GM12878 (cell line): Measurements from ENCODE around the gene THUMPD2. TPM values are rescaled to one million over a fixed set of nuclear protein-coding genes. Genes with fewer than 3 reads are reported as not detected.

ENCODE experiments used
- ATAC-seq: fragments of 200-7000 bp; cut with Tn5 transposase; 3 replicates; pipeline ENCODE4 v1.9.1; 2020; ENCODE audit warnings: mild to moderate bottlenecking, moderate library complexity
- BruUV-seq: library from RNA; stranded (reverse); fragments of 400-500 nt; replicated peaks from 2 replicates; lab custom pipeline; 2021; lab: Mats Ljungman, UMichigan
- CTCF ChIA-PET: fragments of 300-600 bp; sonication (Branson Sonifier 250); formaldehyde crosslinking; extraction: SDS; loops from one replicate; lab custom pipeline; 2021; ENCODE audit warnings: inconsistent platforms; lab: Yijun Ruan, JAX
- POLR2A ChIA-PET: fragments of 350-600 bp; formaldehyde crosslinking; extraction: SDS; loops from one replicate; lab custom pipeline; 2021; ENCODE audit warnings: inconsistent platforms; lab: Charles Lee
- RAD21 ChIA-PET: fragments of 300-600 bp; sonication (Branson Sonifier 250); formaldehyde crosslinking; loops from one replicate; lab custom pipeline; 2023; ENCODE audit warnings: antibody characterized with exemption; ENCODE audit not compliant: unreplicated experiment; lab: Charles Lee
- SMC1A ChIA-PET: fragments of 300-600 bp; sonication (Branson Sonifier 250); formaldehyde crosslinking; loops from one replicate; lab custom pipeline; 2023; ENCODE audit not compliant: unreplicated experiment, uncharacterized antibody; lab: Charles Lee
- DNase-seq: peaks from one replicate; pipeline ENCODE4 v3.0.0-alpha.2; 2011; ENCODE audit warnings: low read depth, low spot score
- FAIRE-seq: peaks from 3 replicates; lab custom pipeline; 2011; peaks lifted over from hg19 to GRCh38; lab: Jason Lieb, UNC
- H2AFZ ChIP-seq: 2 replicates; pipeline ENCODE4 v1.6.0; 2011; ENCODE audit warnings: low read depth, low read length, control low read depth; ENCODE audit not compliant: control insufficient read depth
- H3K27ac ChIP-seq: 2 replicates; pipeline ENCODE4 v1.5.1; 2011; ENCODE audit warnings: control low read depth; ENCODE audit not compliant: control insufficient read depth, insufficient read depth
- H3K27me3 ChIP-seq, 2 experiments: replicated peaks in 1 of 2; 2 replicates each; pipeline versions ENCODE4 v1.6.0 to v1.6.1; 2011; ENCODE audit warnings: low read length in 1 of 2; ENCODE audit not compliant: control insufficient read depth in 2 of 2, insufficient read depth in 2 of 2
- H3K36me3 ChIP-seq, 2 experiments: 2 replicates each; pipeline ENCODE4 v1.5.1; 2011; ENCODE audit warnings: low read length in 1 of 2; ENCODE audit not compliant: control insufficient read depth in 2 of 2, insufficient read depth in 2 of 2
- H3K4me1 ChIP-seq: 2 replicates; pipeline ENCODE4 v1.6.1; 2011; ENCODE audit warnings: mild to moderate bottlenecking, low read length, moderate library complexity, mixed read lengths; ENCODE audit not compliant: control insufficient read depth, insufficient read depth
- H3K4me2 ChIP-seq: 2 replicates; pipeline ENCODE4 v1.6.0; 2011; ENCODE audit warnings: control low read depth; ENCODE audit not compliant: control insufficient read depth, insufficient read depth
- H3K4me3 ChIP-seq: fragments of 200-600 bp; sonication (generic); 2 replicates; pipeline ENCODE4 v1.5.1; 2016
- H3K79me2 ChIP-seq: 2 replicates; pipeline ENCODE4 v1.6.0; 2011; ENCODE audit warnings: low read length; ENCODE audit not compliant: control insufficient read depth, insufficient read depth
- H3K9ac ChIP-seq: 2 replicates; pipeline ENCODE4 v1.8.0; 2011; ENCODE audit warnings: low read length, control low read depth, mixed read lengths; ENCODE audit not compliant: control insufficient read depth, insufficient read depth
- H3K9me3 ChIP-seq: replicated peaks from 3 replicates; pipeline ENCODE4 v1.5.1; 2011; ENCODE audit warnings: mild to moderate bottlenecking, low read length; ENCODE audit not compliant: control insufficient read depth, insufficient read depth
- H4K20me1 ChIP-seq: 2 replicates; pipeline ENCODE4 v1.6.0; 2011; ENCODE audit not compliant: control insufficient read depth, insufficient read depth
- BMI1 ChIP-seq: fragments of 450-650 bp; IDR thresholded peaks from 2 replicates; pipeline ENCODE4 v1.6.1; 2016; ENCODE audit warnings: mild to moderate bottlenecking, moderate library complexity, borderline replicate concordance
- GATAD2B ChIP-seq: fragments of 450-650 bp; conservative IDR thresholded peaks from 2 replicates; pipeline ENCODE4 v1.6.1; 2017; ENCODE audit warnings: low read depth, mild to moderate bottlenecking, moderate library complexity
- SKIL ChIP-seq: fragments of 450-650 bp; IDR thresholded peaks from 2 replicates; pipeline ENCODE4 v1.6.1; 2017; ENCODE audit warnings: mild to moderate bottlenecking, low read depth, inconsistent platforms; ENCODE audit not compliant: poor library complexity, severe bottlenecking
- WGBS: methylation state at CpG from one replicate; pipeline ENCODE4 v1.1.6; 2016; ENCODE audit warnings: low lambda C conversion rate; ENCODE audit not compliant: insufficient replicate concordance, insufficient coverage; ENCODE audit errors: missing lambda C conversion rate; 5-methylcytosine and 5-hydroxymethylcytosine counted together
- in situ Hi-C: fragments of 300-500 bp; cut with MboI; formaldehyde crosslinking; loops from 9 replicates; pipeline ENCODE4 v1.14.3; 2018; ENCODE audit warnings: mixed read lengths
- intact Hi-C: fragments of 100-400 bp; cut with micrococcal nuclease; formaldehyde crosslinking; loops from one replicate; pipeline ENCODE4 v1.14.2; 2022; ENCODE audit not compliant: unreplicated experiment
- polyA plus RNA-seq, 11 experiments: library from polyadenylated mRNA; depleted of rRNA in 4 of 11; unstranded in 6 of 11; stranded (reverse) in 5 of 11; fragments of >200 nt; fragmentation: Nextera tagmentation in 4 of 11; fragmentation: Illumina TruSeq in 1 of 11; extraction: Ambion mirVana in 4 of 11; extraction: Trizol in 1 of 11; gene quantifications; 1 replicate in 1 of 11; 2 replicates in 10 of 11; pipeline versions ENCODE4 v1.2.1 to v1.2.3, GENCODE V29; 2011 to 2016; ENCODE audit warnings: inconsistent platforms in 2 of 11, missing spikeins in 2 of 11, low read depth in 1 of 11
- total RNA-seq, 4 experiments: library from RNA; depleted of rRNA in 3 of 4; stranded (reverse); fragments of >200 nt in 3 of 4; fragmentation: Illumina TruSeq in 1 of 4; extraction: Trizol in 1 of 4; gene quantifications; 2 replicates each; pipeline versions ENCODE4 v1.2.1 to v1.2.3, GENCODE V29; 2013 to 2021

THUMPD2 gene
- total and polyA plus RNA-seq, 10 of the 15 experiments (the other 5 are each of a cell fraction or from before 2014, with no cell fraction given), result 6.7 to 19.7 (median 13.8) TPM

- SMC1A ChIA-PET, result no interaction called here
- no peaks in the 10 kb centered on the region for H4K20me1 ChIP-seq
- no peak for TF ChIP-seq SKIL
- TF ChIP-seq, all 136 proteins: peak for 0
- H3K79me2 ChIP-seq, result no peaks in the 10 kb centered on the region
- no peak overlapping the region for H3K27ac ChIP-seq
- POLR2A ChIA-PET, result no interaction called here
- no peak overlapping the region for H3K4me3 ChIP-seq
- no peak overlapping the region for H3K9ac ChIP-seq
- ATAC-seq (no peak), FAIRE-seq (no peak), DNase-seq (no peak)
- WGBS, result 100% methylated on average over 3 of the region's 3 CpGs
- H3K4me1 ChIP-seq, result no peaks in the 10 kb centered on the region
- CTCF ChIA-PET, result interaction anchor here (1.0 kb wide), 1 partner anchor 9 kb away, joined by 3 read pairs; no protein-coding TSS in a partner anchor
- no peak overlapping the region for H3K4me2 ChIP-seq
- intact Hi-C loops, result no loop called here
- peaks cover 2 to 25% of the 10 kb centered on the region in 2 experiments for H3K36me3 ChIP-seq
- no TSS peak for BruUV-seq
- no peaks in the 10 kb centered on the region for H3K27me3 ChIP-seq
- RAD21 ChIA-PET, result no interaction called here
- H2AFZ ChIP-seq, result no peak overlapping the region
- no peaks in the 10 kb centered on the region for H3K9me3 ChIP-seq
- in situ Hi-C loops, result loop anchor here (25.0 kb wide), 1 partner anchor 673 kb away; no protein-coding TSS in a partner anchor
Measured at GRCh38 chr2:39735648-39736047, 43.4 kb downstream of the THUMPD2 start.

- Histone ChIP-seq H3K9me3 (no peaks in the 10 kb centered on the region), H3K9ac (no peak overlapping the region), H3K4me2 (no peak overlapping the region), H3K36me3 (peaks cover 2 to 24% of the 10 kb centered on the region in 2 experiments), H2AFZ (no peak overlapping the region), H3K4me1 (no peaks in the 10 kb centered on the region), H3K4me3 (no peak overlapping the region), H3K79me2 (no peaks in the 10 kb centered on the region), H3K27me3 (no peaks in the 10 kb centered on the region), H4K20me1 (no peaks in the 10 kb centered on the region), H3K27ac (no peak overlapping the region)
- in situ Hi-C loops, result loop anchor here (25.0 kb wide), 1 partner anchor 672 kb away; no protein-coding TSS in a partner anchor
- no peak for FAIRE-seq
- RAD21 ChIA-PET, result no interaction called here
- BruUV-seq, result no TSS peak
- no peak for ATAC-seq
- TF ChIP-seq GATAD2B (no peak), BMI1 (no peak)
- CTCF ChIA-PET, result interaction anchor here (0.5 to 8.2 kb wide), 3 partner anchors 355 to 672 kb away, joined by 3 to 145 read pairs (median 5); no protein-coding TSS in a partner anchor
- intact Hi-C loops, result loop anchor here (5.0 kb wide), 1 partner anchor 667 kb away; no protein-coding TSS in a partner anchor
- DNase-seq, result no peak
- POLR2A ChIA-PET, result no interaction called here
- SMC1A ChIA-PET, result interaction anchor here (6.7 kb wide), 1 partner anchor 356 kb away, joined by 63 read pairs; no protein-coding TSS in a partner anchor
Measured at GRCh38 chr2:39734445-39734844, 44.6 kb downstream of the THUMPD2 start.
